ENCODE data around the gene PCSK4.
A peak's percentile ranks its signal among the peaks of the same experiment; 100 is the strongest.
"Not testable (repeated sequence)": the region's sequence is repeated elsewhere in the genome, so short reads cannot be mapped to it uniquely, and the experiment has no call there.

PCSK4 gene

DNA sequence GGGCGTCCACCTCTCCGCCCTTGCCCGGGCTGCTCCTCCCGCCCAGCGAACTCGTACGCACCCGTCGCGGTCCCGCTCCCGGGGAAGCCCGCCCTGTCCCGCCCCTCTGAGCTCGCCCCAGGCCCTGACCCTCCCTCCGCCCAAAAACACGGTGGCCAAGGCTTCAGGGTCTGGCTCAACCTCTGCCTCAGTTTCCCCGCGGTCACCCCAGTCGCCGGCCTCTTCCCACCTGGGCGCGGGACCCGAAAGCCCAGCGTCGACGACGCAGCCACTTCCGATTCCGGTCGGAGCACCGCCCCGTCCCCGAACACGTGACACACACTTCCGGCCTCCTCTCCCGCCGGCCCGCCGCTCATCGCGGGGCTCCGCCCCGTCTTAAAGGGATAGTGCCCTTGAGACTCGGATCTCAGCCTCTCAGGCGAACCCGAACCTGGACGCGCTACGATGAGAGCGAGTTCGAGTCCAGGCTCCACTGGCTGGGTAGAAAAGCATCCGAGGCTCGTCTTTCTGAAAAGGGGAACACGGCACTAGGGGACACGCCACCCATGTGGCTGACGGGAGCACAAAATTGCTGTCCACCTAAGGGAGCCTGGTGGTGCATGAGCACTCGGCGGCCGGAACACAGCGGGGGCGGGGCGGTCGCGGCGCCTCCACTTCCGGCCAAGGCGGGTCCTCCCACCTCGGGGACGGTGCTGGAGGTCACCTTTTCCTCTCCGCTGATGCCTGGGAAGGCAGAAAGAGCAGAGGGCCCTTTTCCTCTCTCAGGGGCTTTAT, 11.0 kb downstream of the PCSK4 start, which contains the start of gene C19orf25:
Gene C19orf25, minus strand, starts transcription at position 282 of the 774 bp plus-strand sequence. CDS start 312 bp downstream, outside the sequence.
- Histone ChIP-seq H3K4me3 (ENCODE audit: low read depth, low read length) (peak within 1 kb of the TSS; percentile 83), H3K27ac (peak within 1 kb of the TSS; percentile 21)

DNA sequence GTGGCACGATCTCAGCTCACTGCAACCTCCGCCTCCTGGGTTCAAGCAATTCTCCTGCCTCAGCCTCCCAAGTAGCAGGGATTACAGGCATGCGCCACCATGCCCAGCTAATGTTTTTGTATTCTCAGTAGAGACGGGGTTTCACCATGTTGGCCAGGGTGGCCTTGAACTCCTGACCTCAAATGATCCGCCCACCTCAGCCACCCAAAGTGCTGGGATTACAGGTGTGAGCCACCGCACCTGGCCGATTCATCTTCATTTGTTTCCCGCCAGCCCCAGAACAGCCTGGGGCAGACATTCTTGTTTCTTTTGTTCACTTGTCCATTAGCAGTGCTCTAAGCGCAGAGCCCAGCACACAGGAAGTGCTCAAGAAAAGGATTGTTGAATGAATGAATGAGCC, 13.1 kb downstream of the PCSK4 start:
- H3K4me3 ChIP-seq (ENCODE audit: low read depth, low read length); H3K4me1 ChIP-seq; H3K27ac ChIP-seq; H3K9ac ChIP-seq; H2AFZ ChIP-seq; H3K79me2 ChIP-seq; H3K36me3 ChIP-seq (ENCODE audit: control insufficient read depth, insufficient read depth, low read length); H3K27me3 ChIP-seq (ENCODE audit: control insufficient read depth, insufficient read depth, low read length); H3K4me2 ChIP-seq (ENCODE audit: low read length); H3K9me3 ChIP-seq (ENCODE audit: control insufficient read depth, low read length): not testable (repeated sequence)

More for the DNA sequence above, 11.0 kb downstream of the PCSK4 start, which contains the start of gene C19orf25:
- Histone ChIP-seq H3K79me2 (no peaks in the 10 kb centered on the region), H3K4me2 (ENCODE audit: low read length) (peak within 1 kb of the TSS; percentile 67), H2AFZ (peak within 1 kb of the TSS; percentile 81), H3K4me1 (peaks cover 4% of the 10 kb centered on the region), H3K9ac (peak within 1 kb of the TSS; percentile 3), H3K9me3 (ENCODE audit: control insufficient read depth, low read length) (no peaks in the 10 kb centered on the region), H3K36me3 (ENCODE audit: control insufficient read depth, insufficient read depth, low read length) (no peaks in the 10 kb centered on the region), H3K27me3 (ENCODE audit: control insufficient read depth, insufficient read depth, low read length) (no peaks in the 10 kb centered on the region)
- TF ChIP-seq, protein P1, sequence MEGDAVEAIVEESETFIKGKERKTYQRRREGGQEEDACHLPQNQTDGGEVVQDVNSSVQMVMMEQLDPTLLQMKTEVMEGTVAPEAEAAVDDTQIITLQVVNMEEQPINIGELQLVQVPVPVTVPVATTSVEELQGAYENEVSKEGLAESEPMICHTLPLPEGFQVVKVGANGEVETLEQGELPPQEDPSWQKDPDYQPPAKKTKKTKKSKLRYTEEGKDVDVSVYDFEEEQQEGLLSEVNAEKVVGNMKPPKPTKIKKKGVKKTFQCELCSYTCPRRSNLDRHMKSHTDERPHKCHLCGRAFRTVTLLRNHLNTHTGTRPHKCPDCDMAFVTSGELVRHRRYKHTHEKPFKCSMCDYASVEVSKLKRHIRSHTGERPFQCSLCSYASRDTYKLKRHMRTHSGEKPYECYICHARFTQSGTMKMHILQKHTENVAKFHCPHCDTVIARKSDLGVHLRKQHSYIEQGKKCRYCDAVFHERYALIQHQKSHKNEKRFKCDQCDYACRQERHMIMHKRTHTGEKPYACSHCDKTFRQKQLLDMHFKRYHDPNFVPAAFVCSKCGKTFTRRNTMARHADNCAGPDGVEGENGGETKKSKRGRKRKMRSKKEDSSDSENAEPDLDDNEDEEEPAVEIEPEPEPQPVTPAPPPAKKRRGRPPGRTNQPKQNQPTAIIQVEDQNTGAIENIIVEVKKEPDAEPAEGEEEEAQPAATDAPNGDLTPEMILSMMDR (IDR thresholded peaks at IDR 0.05) = no peak

DNA sequence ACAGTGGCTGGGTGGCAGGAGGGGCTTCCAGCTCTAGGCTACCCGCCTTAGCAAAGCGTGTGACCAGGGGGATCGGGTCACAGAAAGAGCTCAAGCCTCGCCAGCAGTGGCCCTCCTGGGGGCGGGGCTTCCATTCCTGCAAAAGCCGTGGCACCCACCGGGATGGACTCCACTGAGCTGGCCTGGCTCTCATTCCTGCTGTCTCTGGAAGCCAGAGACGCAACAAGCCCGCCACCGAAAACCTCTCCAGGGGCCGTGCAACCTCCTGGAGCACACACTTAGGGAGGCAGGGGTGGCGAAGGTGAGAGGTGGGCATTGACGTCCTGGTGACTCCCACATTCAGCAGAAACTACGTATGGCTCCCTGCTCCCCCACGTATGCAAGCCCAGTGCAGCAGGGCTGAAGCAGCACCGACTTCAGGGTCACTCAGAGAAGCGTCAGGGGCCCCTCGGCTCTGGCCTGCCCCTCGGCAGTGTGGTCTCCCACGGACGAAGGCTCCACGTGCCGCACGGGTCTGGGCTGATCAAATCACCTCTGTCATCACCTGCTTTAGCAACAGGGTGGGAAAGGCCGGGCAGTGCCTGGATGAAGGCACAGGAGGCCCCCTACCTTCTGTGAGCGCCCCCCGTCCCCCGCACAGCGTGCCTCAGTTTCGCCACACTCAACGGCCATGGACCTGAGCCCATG, 14.3 kb downstream of the PCSK4 start:
- Histone ChIP-seq H3K4me2 (ENCODE audit: low read length) (no peak overlapping the region), H3K4me3 (ENCODE audit: low read depth, low read length) (no peak overlapping the region), H3K27me3 (ENCODE audit: control insufficient read depth, insufficient read depth, low read length) (no peaks in the 10 kb centered on the region), H3K9me3 (ENCODE audit: control insufficient read depth, low read length) (no peaks in the 10 kb centered on the region), H3K79me2 (no peaks in the 10 kb centered on the region), H3K36me3 (ENCODE audit: control insufficient read depth, insufficient read depth, low read length) (no peaks in the 10 kb centered on the region), H3K27ac (no peak overlapping the region), H3K9ac (no peak overlapping the region), H2AFZ (no peak overlapping the region), H3K4me1 (peaks cover 4% of the 10 kb centered on the region)
- TF ChIP-seq, protein P1 (IDR thresholded peaks at IDR 0.05) = no peak

DNA sequence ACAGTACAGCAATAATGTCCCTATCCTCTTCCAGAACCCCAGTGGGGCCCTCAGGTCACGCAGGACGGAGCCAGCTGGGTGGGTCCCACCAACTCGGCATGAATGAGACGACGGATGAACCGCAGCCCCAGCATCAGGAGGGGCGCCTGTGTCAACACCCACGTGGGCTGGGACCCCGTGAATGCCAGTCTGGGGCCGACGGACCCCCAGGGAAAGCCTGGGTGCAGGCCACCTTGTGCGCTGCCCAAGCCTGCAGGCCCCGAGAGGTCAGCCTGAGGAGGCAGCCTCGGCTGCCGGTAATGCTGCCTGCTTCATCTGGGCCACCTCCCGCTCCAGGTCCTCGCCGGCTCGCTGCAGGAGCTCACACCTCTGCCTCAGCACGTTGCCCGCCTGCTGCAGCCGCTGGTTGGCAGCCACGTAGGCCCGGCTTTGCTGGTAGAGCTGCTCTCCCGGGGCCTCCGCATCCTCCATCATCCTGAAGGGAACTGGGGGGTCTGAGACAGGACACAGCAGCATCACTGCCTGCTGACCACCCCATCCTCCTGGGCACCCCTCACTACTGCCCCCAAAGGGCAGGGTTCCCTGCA, 15.3 kb downstream of the PCSK4 start:
- TF ChIP-seq, protein P1 (IDR thresholded peaks at IDR 0.05) = no peak
- Histone ChIP-seq H3K27ac (no peak overlapping the region), H3K79me2 (no peaks in the 10 kb centered on the region), H3K36me3 (ENCODE audit: control insufficient read depth, insufficient read depth, low read length) (no peaks in the 10 kb centered on the region), H2AFZ (no peak overlapping the region), H3K9ac (no peak overlapping the region), H3K4me1 (peaks cover 6% of the 10 kb centered on the region), H3K4me3 (ENCODE audit: low read depth, low read length) (no peak overlapping the region), H3K27me3 (ENCODE audit: control insufficient read depth, insufficient read depth, low read length) (no peaks in the 10 kb centered on the region), H3K9me3 (ENCODE audit: control insufficient read depth, low read length) (no peaks in the 10 kb centered on the region), H3K4me2 (ENCODE audit: low read length) (no peak overlapping the region)
